Liver (tissue), 3 donors: Measurements from ENCODE around the gene DPF3.

Source experiments
- CTCF ChIP-seq: fragments of 150-350 bp; IDR thresholded peaks from 2 replicates; pipeline ENCODE4 v1.5.1; 2017; ENCODE audit warnings: improper control_type of control experiment, low read depth, low read length; ENCODE audit not compliant: missing input control
- EGR1 ChIP-seq, 2 donors: IDR thresholded peaks; 2 replicates each; pipeline ENCODE4 v1.6.1; 2016 to 2018; ENCODE audit warnings: antibody characterized with exemption in 2 of 2, low read depth in 2 of 2
- FOXA1 ChIP-seq: IDR thresholded peaks from 2 replicates; pipeline ENCODE4 v1.6.1; 2016; ENCODE audit warnings: antibody characterized with exemption
- JUND ChIP-seq, 2 donors: IDR thresholded peaks; 2 replicates each; pipeline ENCODE4 v1.6.1; 2016; ENCODE audit warnings: antibody characterized with exemption in 2 of 2
- MAX ChIP-seq: IDR thresholded peaks from 2 replicates; pipeline ENCODE4 v1.6.1; 2016; ENCODE audit warnings: antibody characterized with exemption
- NR2F2 ChIP-seq: IDR thresholded peaks from 2 replicates; pipeline ENCODE4 v1.6.1; 2016; ENCODE audit warnings: antibody characterized with exemption
- RAD21 ChIP-seq, 2 donors: IDR thresholded peaks; 2 replicates each; pipeline ENCODE4 v1.6.1; 2016; ENCODE audit warnings: antibody characterized with exemption in 2 of 2, mild to moderate bottlenecking in 2 of 2
- RXRA ChIP-seq, 2 donors: IDR thresholded peaks; 2 replicates each; pipeline ENCODE4 v1.6.1; 2017 to 2018; ENCODE audit warnings: antibody characterized with exemption in 2 of 2, mild to moderate bottlenecking in 1 of 2
- SP1 ChIP-seq: IDR thresholded peaks from 2 replicates; pipeline ENCODE4 v1.6.1; 2018; ENCODE audit warnings: antibody characterized with exemption, mild to moderate bottlenecking
- TAF1 ChIP-seq: conservative IDR thresholded peaks from 2 replicates; pipeline ENCODE4 v1.6.1; 2016; ENCODE audit warnings: antibody characterized with exemption, mild to moderate bottlenecking
- YY1 ChIP-seq: IDR thresholded peaks from 2 replicates; pipeline ENCODE4 v1.6.1; 2016; ENCODE audit warnings: antibody characterized with exemption, mild to moderate bottlenecking
- TF ChIP-seq, protein P1 (sequence below): IDR thresholded peaks from 2 replicates; pipeline ENCODE4 v1.6.1; 2016; ENCODE audit warnings: antibody characterized with exemption, mild to moderate bottlenecking
- TF ChIP-seq, protein P2 (sequence below): IDR thresholded peaks from 2 replicates; pipeline ENCODE4 v1.6.1; 2016; ENCODE audit warnings: antibody characterized with exemption
- donor health status: healthy.
- donor health status: healthy.

DNA sequence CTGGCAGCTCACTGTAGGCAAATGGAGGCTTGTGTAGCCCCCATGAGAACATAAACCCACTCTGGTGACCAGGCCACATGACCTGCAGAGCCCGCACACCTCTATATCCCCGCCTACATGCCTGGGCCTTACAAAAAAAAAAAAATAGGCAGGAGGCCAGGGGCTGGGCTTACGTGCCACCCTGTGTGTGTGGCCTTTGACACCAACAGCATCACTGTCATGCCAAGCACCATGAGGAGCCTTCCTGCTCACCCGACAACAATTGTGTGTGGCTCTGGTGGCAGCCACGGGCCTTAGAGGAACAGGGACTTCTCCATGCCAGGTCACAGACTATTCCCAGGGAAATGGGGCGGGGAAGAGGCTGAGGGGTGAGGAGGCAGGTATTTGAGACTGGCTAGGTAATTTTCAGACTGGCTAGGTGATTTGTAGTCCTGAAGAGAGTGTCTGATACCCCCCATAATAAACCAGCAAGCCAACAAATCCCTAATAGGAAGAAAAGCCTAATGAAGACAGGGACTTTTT, 140.0 kb downstream of the DPF3 start:
- TF ChIP-seq CTCF (no peak), MAX (no peak), TAF1 (no peak), NR2F2 (no peak), JUND (IDR thresholded peaks at IDR 0.05) (no peak), FOXA1 (no peak), YY1 (no peak), RXRA (IDR thresholded peaks at IDR 0.05) (no peak), RAD21 (IDR thresholded peaks at IDR 0.05) (no peak), SP1 (no peak), EGR1 (IDR thresholded peaks at IDR 0.05; ENCODE audit: low read depth in 2 of 2) (no peak)
- TF ChIP-seq, protein P1, sequence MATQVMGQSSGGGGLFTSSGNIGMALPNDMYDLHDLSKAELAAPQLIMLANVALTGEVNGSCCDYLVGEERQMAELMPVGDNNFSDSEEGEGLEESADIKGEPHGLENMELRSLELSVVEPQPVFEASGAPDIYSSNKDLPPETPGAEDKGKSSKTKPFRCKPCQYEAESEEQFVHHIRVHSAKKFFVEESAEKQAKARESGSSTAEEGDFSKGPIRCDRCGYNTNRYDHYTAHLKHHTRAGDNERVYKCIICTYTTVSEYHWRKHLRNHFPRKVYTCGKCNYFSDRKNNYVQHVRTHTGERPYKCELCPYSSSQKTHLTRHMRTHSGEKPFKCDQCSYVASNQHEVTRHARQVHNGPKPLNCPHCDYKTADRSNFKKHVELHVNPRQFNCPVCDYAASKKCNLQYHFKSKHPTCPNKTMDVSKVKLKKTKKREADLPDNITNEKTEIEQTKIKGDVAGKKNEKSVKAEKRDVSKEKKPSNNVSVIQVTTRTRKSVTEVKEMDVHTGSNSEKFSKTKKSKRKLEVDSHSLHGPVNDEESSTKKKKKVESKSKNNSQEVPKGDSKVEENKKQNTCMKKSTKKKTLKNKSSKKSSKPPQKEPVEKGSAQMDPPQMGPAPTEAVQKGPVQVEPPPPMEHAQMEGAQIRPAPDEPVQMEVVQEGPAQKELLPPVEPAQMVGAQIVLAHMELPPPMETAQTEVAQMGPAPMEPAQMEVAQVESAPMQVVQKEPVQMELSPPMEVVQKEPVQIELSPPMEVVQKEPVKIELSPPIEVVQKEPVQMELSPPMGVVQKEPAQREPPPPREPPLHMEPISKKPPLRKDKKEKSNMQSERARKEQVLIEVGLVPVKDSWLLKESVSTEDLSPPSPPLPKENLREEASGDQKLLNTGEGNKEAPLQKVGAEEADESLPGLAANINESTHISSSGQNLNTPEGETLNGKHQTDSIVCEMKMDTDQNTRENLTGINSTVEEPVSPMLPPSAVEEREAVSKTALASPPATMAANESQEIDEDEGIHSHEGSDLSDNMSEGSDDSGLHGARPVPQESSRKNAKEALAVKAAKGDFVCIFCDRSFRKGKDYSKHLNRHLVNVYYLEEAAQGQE: no peak
- TF ChIP-seq, protein P2, sequence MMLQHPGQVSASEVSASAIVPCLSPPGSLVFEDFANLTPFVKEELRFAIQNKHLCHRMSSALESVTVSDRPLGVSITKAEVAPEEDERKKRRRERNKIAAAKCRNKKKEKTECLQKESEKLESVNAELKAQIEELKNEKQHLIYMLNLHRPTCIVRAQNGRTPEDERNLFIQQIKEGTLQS: no peak
